Testis (tissue), 2 donors: ENCODE results near the gene IL32.

Experiments
- CTCF ChIP-seq, 3 experiments: fragments of 450-650 bp in 2 of 3; fragments of 200-600 bp in 1 of 3; sonication (generic) in 1 of 3; IDR thresholded peaks; one replicate each; pipeline ENCODE4 v1.5.1; 2016 to 2019; ENCODE audit warnings: antibody characterized with exemption in 3 of 3, mild to moderate bottlenecking in 2 of 3, moderate library complexity in 1 of 3
- POLR2A ChIP-seq: fragments of 450-650 bp; IDR thresholded peaks from one replicate; pipeline ENCODE4 v1.6.1; 2017; ENCODE audit warnings: antibody characterized with exemption, mild to moderate bottlenecking, moderate library complexity

GRCh38 chr16:3026609-3027488 lies 38.6 kb upstream of the IL32 start:
- TF ChIP-seq POLR2A (no peak), CTCF (IDR thresholded peaks at IDR 0.05) (no peak)
